ENCODE results near the gene MRPL16.
A peak's percentile ranks its signal among the peaks of the same experiment; 100 is the strongest.

MRPL16 gene

DNA sequence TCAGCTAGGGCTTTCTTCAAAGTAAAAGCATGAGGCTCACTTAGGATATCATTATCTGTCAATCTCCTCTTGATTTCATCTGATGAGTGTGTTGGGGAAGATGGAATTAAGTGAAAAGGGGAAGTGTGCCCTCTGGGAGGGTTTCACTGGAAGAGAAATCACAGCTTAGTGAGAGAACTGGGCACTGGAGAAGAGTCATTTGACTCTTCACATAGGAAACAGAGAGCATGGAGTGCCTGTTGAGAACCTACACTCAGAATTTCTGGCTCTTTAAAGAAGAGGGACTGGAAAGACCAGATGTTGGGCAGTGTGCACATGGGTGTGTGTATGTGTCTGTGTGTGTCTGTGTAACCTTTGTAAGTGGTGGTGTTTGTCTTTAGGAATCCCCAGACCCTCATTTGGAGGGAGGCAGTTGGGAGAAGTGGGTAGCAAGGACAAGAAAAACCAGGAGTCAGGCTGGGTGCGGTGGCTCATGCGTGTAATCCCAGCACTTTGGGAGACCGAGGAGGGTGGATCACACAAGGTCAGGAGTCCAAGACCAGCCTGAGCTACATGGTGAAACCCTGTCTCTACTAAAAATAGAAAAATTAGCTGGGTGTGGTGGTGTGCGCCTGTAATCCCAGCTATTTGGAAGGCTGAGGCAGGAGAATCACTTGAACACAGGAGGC, 45.4 kb downstream of the MRPL16 start:
- H3K27me3 Mint-ChIP-seq, result no peaks in the 10 kb centered on the region
- no peaks in the 10 kb centered on the region for H3K36me3 Mint-ChIP-seq (ENCODE audit: insufficient read depth)
- no peak overlapping the region for H3K27ac Mint-ChIP-seq (ENCODE audit: low read depth)
- no peak for ATAC-seq (replicated peaks; ENCODE audit: extremely low read depth, poor library complexity, severe bottlenecking)
- H3K4me3 Mint-ChIP-seq, result no peak overlapping the region
- peaks cover 9% of the 10 kb centered on the region for H3K4me1 Mint-ChIP-seq
- H3K9me3 Mint-ChIP-seq, result no peaks in the 10 kb centered on the region
- no peak for DNase-seq (ENCODE audit: low spot score in 2 of 2)

DNA sequence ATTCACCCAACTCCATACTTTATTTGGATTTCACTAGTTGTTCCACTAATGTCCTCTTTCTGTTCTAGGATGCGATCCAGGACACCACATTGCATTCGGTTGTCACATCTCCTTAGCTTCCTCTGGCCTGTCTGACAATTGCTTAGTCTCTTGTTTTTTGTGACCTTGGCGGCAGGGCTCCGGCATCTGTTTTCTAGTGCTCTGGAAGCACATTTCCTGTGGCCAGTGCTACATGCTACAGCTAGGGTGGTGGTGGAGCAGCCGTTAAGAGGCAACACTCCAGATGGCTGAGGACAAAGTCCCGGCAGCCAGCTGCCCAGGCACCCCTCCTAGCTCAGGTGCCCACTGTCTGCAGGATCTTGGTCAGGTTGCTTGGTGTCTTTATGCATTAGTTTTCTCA, 48.6 kb downstream of the MRPL16 start:
- Mint-ChIP-seq H3K36me3 (ENCODE audit: insufficient read depth) (no peaks in the 10 kb centered on the region), H3K4me3 (no peak overlapping the region), H3K9me3 (no peaks in the 10 kb centered on the region), H3K27ac (ENCODE audit: low read depth) (no peak overlapping the region), H3K4me1 (peaks cover 14% of the 10 kb centered on the region), H3K27me3 (no peaks in the 10 kb centered on the region)
- DNase-seq (ENCODE audit: low spot score in 2 of 2) (no peak), ATAC-seq (replicated peaks; ENCODE audit: extremely low read depth, poor library complexity, severe bottlenecking) (no peak)

DNA sequence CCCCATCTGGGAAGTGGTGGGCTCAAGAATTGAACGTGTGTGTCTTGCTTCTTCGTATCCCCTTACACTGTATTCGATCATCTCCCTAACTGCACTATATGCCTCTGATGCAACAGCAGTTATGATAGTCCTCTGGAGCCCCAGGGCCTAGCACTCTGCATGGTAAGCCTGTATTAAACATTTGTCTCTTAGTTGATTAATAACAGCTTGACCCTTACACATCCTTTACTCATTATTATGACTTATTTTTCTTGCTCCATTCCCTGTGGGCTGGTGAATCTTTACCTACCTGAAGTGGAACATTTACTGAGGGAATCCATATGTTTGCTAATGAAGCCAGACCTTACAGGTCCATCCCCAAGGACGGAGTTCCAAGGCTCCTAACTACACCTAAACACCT, 49.8 kb downstream of the MRPL16 start:
- Mint-ChIP-seq H3K4me1 (peaks cover 22% of the 10 kb centered on the region), H3K36me3 (ENCODE audit: insufficient read depth) (peaks cover 3% of the 10 kb centered on the region), H3K27me3 (no peaks in the 10 kb centered on the region), H3K9me3 (no peaks in the 10 kb centered on the region), H3K4me3 (no peak overlapping the region), H3K27ac (ENCODE audit: low read depth) (no peak overlapping the region)
- ATAC-seq (replicated peaks; ENCODE audit: extremely low read depth, poor library complexity, severe bottlenecking) (no peak), DNase-seq (ENCODE audit: low spot score in 2 of 2) (no peak)

DNA sequence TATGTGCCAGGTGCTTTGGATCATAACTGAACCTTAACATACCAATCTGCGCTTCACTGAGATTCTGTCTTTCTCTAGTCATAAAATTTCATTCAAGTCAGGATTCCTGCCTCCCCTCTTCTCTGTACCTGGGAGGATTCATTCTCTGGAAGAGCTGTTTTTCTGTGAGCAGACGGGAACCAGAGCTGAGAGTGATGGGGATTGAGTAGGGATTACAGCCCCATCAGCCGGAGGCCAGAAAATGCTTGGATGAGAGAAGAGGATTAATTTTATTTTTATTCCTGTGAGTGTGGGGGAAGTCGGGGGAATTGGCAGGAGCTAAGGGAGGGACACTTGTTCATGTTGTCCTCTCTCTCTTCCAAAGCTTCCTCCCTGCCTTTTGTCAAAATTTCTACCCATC, 50.7 kb downstream of the MRPL16 start:
- Mint-ChIP-seq H3K27ac (ENCODE audit: low read depth) (no peak overlapping the region), H3K27me3 (no peaks in the 10 kb centered on the region), H3K9me3 (no peaks in the 10 kb centered on the region), H3K4me3 (no peak overlapping the region), H3K36me3 (ENCODE audit: insufficient read depth) (peaks cover 4% of the 10 kb centered on the region), H3K4me1 (peaks cover 19% of the 10 kb centered on the region)
- ATAC-seq (replicated peaks; ENCODE audit: extremely low read depth, poor library complexity, severe bottlenecking) (no peak), DNase-seq (ENCODE audit: low spot score in 2 of 2) (no peak)

DNA sequence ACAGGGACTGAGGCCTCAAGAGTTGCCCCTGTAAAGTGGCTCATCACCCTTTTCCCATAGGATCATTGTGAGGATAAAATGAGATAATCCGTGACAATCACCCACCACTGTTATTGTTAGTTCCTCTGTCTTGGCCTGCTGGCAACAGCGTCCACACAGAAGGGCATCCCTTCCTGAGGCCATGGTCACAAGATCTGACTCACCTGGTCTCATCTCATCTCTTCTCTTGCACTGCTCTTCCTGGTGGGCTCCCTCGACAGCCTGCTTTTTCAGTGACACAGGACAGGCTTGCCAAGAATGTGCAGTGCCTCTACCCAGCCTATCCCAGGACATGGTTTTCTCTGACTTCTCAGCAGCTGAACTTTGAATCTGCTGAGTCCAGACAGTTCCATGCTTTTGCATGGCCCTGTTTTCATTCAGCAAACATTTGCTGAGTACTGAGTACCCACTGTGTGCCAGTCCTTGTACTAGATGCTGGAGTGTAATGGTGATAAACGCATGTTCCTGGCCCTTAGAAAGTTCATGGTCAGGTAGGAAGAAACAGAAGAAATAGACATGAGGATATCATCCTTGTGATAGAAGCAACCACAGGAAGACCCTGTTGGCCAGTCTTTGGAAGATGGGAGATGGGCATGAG, 52.1 kb downstream of the MRPL16 start:
- Mint-ChIP-seq H3K27ac (ENCODE audit: low read depth) (no peak overlapping the region), H3K4me1 (peaks cover 31% of the 10 kb centered on the region), H3K9me3 (no peaks in the 10 kb centered on the region), H3K27me3 (no peaks in the 10 kb centered on the region), H3K4me3 (no peak overlapping the region), H3K36me3 (ENCODE audit: insufficient read depth) (peaks cover 10% of the 10 kb centered on the region)
- no peak for DNase-seq (ENCODE audit: low spot score in 2 of 2)
- ATAC-seq (replicated peaks; ENCODE audit: extremely low read depth, poor library complexity, severe bottlenecking), result no peak

DNA sequence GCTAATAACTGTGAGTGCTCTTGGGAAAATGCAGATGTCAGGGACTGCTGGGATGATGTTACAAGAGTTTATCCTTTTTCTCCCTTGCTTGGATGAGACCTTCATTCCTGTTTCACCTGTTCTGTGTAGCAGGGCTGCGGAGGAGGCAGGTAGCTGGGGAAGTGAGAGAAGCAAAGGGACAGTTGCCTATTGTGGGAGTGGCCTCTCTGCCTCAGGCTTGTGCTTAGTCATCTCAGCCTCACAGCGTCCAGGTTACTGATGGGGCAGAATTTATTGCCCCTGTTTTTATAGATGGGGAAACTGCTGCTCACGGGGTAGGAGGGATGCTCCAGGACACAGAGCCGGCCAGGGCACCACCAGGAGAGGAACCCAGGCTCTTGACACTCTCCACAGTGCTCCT, 53.7 kb downstream of the MRPL16 start:
- peaks cover 10% of the 10 kb centered on the region for H3K36me3 Mint-ChIP-seq (ENCODE audit: insufficient read depth)
- ATAC-seq (replicated peaks; ENCODE audit: extremely low read depth, poor library complexity, severe bottlenecking), result no peak
- no peaks in the 10 kb centered on the region for H3K27me3 Mint-ChIP-seq
- H3K4me3 Mint-ChIP-seq, result peak overlapping the region; percentile 93
- H3K27ac Mint-ChIP-seq (ENCODE audit: low read depth), result no peak overlapping the region
- H3K9me3 Mint-ChIP-seq, result no peaks in the 10 kb centered on the region
- DNase-seq (ENCODE audit: low spot score in 2 of 2), result no peak
- H3K4me1 Mint-ChIP-seq, result peaks cover 31% of the 10 kb centered on the region

DNA sequence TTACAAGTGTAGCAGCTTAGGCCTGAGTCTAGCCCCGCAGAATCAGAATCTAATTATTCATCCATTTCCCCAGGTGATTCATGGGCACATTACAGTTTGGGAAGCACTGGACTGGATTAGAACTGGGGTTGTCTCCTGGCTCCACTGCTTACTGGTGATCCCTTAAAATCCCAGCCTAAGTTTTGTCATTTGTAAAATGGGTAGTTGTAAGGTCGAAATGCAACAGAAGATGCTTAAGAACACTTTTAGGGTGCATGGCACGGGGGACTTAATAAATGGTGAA, 54.1 kb downstream of the MRPL16 start:
- no peak overlapping the region for H3K27ac Mint-ChIP-seq (ENCODE audit: low read depth)
- no peaks in the 10 kb centered on the region for H3K27me3 Mint-ChIP-seq
- peaks cover 10% of the 10 kb centered on the region for H3K36me3 Mint-ChIP-seq (ENCODE audit: insufficient read depth)
- ATAC-seq (replicated peaks; ENCODE audit: extremely low read depth, poor library complexity, severe bottlenecking) (no peak), DNase-seq (ENCODE audit: low spot score in 2 of 2) (no peak)
- H3K4me3 Mint-ChIP-seq, result peak overlapping the region; percentile 93
- peaks cover 31% of the 10 kb centered on the region for H3K4me1 Mint-ChIP-seq
- no peaks in the 10 kb centered on the region for H3K9me3 Mint-ChIP-seq

Measured in central memory CD8-positive, alpha-beta T cell (primary cell).